Measurements from ENCODE around the gene PPM1H. TPM values are rescaled to one million over a fixed set of nuclear protein-coding genes. Genes with fewer than 3 reads are reported as not detected.
"Not testable (repeated sequence)": the region's sequence is repeated elsewhere in the genome, so short reads cannot be mapped to it uniquely, and the experiment has no call there.

PPM1H gene
- total RNA-seq, 2 donors from 2014 or later: 3.3 to 4.3 TPM

- intact Hi-C loops (cut with DNase I): no loop called here
- ATAC-seq (no peak), DNase-seq (no peak)
Observed at GRCh38 chr12:62763861-62764645, 170.9 kb downstream of the PPM1H start.

GRCh38 chr12:62763312-62763711 is 171.6 kb downstream of the PPM1H start:
- intact Hi-C loops (cut with DNase I): no loop called here
- DNase-seq (no peak), ATAC-seq (no peak)

- DNase-seq (no peak), ATAC-seq (peak in 1 of 2 donors; percentile 25)
- intact Hi-C loops (cut with DNase I): no loop called here
Observed at GRCh38 chr12:62762645-62763044, 172.3 kb downstream of the PPM1H start.

- ATAC-seq (peak; percentile 69 to 83), DNase-seq (peak; percentile 24)
- intact Hi-C loops (cut with DNase I): no loop called here
Observed at GRCh38 chr12:62761658-62762057, 173.3 kb downstream of the PPM1H start.

- DNase-seq: no peak
- intact Hi-C loops (cut with DNase I): no loop called here
- peak in 1 of 2 donors; percentile 39 for ATAC-seq
Observed at GRCh38 chr12:62760779-62761178, 174.2 kb downstream of the PPM1H start.

GRCh38 chr12:62760341-62760740 is 174.6 kb downstream of the PPM1H start:
- intact Hi-C loops (cut with DNase I); ATAC-seq; DNase-seq: not testable (repeated sequence)

- intact Hi-C loops (cut with DNase I): no loop called here
- DNase-seq (no peak), ATAC-seq (no peak)
Observed at GRCh38 chr12:62758216-62758615, 176.7 kb downstream of the PPM1H start.

- intact Hi-C loops (cut with DNase I): no loop called here
- ATAC-seq (no peak), DNase-seq (no peak)
Observed at GRCh38 chr12:62757048-62757447, 177.9 kb downstream of the PPM1H start.

GRCh38 chr12:62754706-62755105 is 180.2 kb downstream of the PPM1H start:
- ATAC-seq (no peak), DNase-seq (no peak)
- intact Hi-C loops (cut with DNase I): no loop called here

GRCh38 chr12:62751810-62752155 is 183.2 kb downstream of the PPM1H start:
- intact Hi-C loops (cut with DNase I): no loop called here

GRCh38 chr12:62750941-62751809 is 183.8 kb downstream of the PPM1H start:
- no peak for ATAC-seq
- no peak for DNase-seq

More at GRCh38 chr12:62751810-62752155, 183.2 kb downstream of the PPM1H start:
- no peak for DNase-seq
- ATAC-seq: no peak

GRCh38 chr12:62749586-62749985 is 185.4 kb downstream of the PPM1H start:
- intact Hi-C loops (cut with DNase I): no loop called here
- ATAC-seq: no peak

More at GRCh38 chr12:62750941-62751809, 183.8 kb downstream of the PPM1H start:
- intact Hi-C loops (cut with DNase I): no loop called here

GRCh38 chr12:62748941-62749468 is 185.9 kb downstream of the PPM1H start:
- no peak for ATAC-seq
- intact Hi-C loops (cut with DNase I): no loop called here

More at GRCh38 chr12:62749586-62749985, 185.4 kb downstream of the PPM1H start:
- no peak for DNase-seq

GRCh38 chr12:62744551-62744950 is 190.4 kb downstream of the PPM1H start:
- ATAC-seq: peak; percentile 30 to 84
- intact Hi-C loops (cut with DNase I): no loop called here
- DNase-seq: peak; percentile 40

More at GRCh38 chr12:62748941-62749468, 185.9 kb downstream of the PPM1H start:
- DNase-seq: no peak

GRCh38 chr12:62739266-62740015 is 195.5 kb downstream of the PPM1H start:
- intact Hi-C loops (cut with DNase I): no loop called here
- ATAC-seq (no peak), DNase-seq (no peak)

- DNase-seq (no peak), ATAC-seq (no peak)
- intact Hi-C loops (cut with DNase I): no loop called here
Observed at GRCh38 chr12:62738616-62739015, 196.3 kb downstream of the PPM1H start.

- ATAC-seq (no peak), DNase-seq (no peak)
- intact Hi-C loops (cut with DNase I): no loop called here
Observed at GRCh38 chr12:62738105-62738504, 196.8 kb downstream of the PPM1H start.

- ATAC-seq (no peak), DNase-seq (no peak)
- intact Hi-C loops (cut with DNase I): no loop called here
Observed at GRCh38 chr12:62737615-62738014, 197.3 kb downstream of the PPM1H start.

GRCh38 chr12:62737188-62737587 is 197.8 kb downstream of the PPM1H start:
- no peak for ATAC-seq
- intact Hi-C loops (cut with DNase I): no loop called here
- DNase-seq: no peak

Data from left cardiac atrium (tissue), 4 donors.